Measurements from ENCODE around the gene F7.

Gene F7

DNA sequence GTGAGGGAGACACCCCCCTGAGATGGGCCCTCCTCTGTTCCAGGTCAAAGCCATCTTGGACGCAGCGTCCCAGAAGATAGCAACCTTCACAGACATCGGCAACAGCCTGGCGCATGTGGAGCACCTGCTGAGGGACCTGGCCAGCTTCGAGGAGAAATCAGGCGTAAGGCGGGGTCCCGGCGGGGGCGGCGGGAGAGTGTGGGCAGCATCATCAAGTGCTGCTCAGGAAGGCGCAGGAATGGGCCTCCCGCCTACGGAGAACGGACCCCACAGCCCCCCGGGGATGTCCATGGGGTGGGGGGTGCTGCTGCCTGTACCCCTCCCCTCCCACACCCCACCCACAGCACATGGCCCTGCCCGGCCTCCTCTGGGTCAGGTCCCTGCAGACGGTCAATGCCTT is 31.2 kb upstream of the F7 start:
- no peaks in the 10 kb centered on the region for H3K79me2 ChIP-seq (ENCODE audit: low read length)
- H4K20me1 ChIP-seq (ENCODE audit: insufficient read depth, low read length) = no peaks in the 10 kb centered on the region
- H3K4me1 ChIP-seq (ENCODE audit: low read length) = peaks cover 11% of the 10 kb centered on the region
- no peak overlapping the region for H3K27ac ChIP-seq (ENCODE audit: low read length)
- TF ChIP-seq EZH2phosphoT487 (IDR thresholded peaks at IDR 0.05; ENCODE audit: low read depth) = no peak
- TF ChIP-seq, protein P1, sequence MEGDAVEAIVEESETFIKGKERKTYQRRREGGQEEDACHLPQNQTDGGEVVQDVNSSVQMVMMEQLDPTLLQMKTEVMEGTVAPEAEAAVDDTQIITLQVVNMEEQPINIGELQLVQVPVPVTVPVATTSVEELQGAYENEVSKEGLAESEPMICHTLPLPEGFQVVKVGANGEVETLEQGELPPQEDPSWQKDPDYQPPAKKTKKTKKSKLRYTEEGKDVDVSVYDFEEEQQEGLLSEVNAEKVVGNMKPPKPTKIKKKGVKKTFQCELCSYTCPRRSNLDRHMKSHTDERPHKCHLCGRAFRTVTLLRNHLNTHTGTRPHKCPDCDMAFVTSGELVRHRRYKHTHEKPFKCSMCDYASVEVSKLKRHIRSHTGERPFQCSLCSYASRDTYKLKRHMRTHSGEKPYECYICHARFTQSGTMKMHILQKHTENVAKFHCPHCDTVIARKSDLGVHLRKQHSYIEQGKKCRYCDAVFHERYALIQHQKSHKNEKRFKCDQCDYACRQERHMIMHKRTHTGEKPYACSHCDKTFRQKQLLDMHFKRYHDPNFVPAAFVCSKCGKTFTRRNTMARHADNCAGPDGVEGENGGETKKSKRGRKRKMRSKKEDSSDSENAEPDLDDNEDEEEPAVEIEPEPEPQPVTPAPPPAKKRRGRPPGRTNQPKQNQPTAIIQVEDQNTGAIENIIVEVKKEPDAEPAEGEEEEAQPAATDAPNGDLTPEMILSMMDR (IDR thresholded peaks at IDR 0.05; ENCODE audit: low read depth, low read length) = no peak
- no peak overlapping the region for H2AFZ ChIP-seq (ENCODE audit: low read depth, low read length)
- no peaks in the 10 kb centered on the region for H3K36me3 ChIP-seq (replicated peaks; ENCODE audit: low read depth, low read length)
- no peak overlapping the region for H3K4me3 ChIP-seq (ENCODE audit: low read length)
- H3K4me2 ChIP-seq (ENCODE audit: low read length) = no peak overlapping the region
- H3K27me3 ChIP-seq (ENCODE audit: low read depth, low read length) = peaks cover 5% of the 10 kb centered on the region
- no peak overlapping the region for H3K9ac ChIP-seq (ENCODE audit: low read length)
- no peaks in the 10 kb centered on the region for H3K9me3 ChIP-seq (ENCODE audit: insufficient read depth, low read length)

DNA sequence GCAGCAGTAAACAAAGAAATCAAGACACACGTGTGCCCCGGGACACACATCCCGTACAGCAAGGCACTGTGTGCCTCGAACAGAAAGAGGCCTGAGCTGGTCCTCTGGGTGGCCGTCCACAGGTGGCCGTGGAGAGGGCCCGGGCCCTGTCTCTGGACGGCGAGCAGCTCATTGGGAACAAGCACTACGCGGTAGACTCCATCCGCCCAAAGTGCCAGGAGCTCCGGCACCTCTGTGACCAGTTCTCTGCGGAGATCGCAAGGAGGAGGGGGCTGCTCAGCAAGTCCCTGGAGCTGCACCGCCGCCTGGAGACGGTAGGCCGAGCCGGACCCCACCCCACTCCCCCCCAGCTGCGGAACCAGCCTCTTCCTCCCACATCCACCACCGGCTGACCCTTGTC is 30.7 kb upstream of the F7 start:
- Histone ChIP-seq H3K79me2 (ENCODE audit: low read length) (no peaks in the 10 kb centered on the region), H3K27ac (ENCODE audit: low read length) (no peak overlapping the region), H3K9ac (ENCODE audit: low read length) (no peak overlapping the region), H3K4me2 (ENCODE audit: low read length) (no peak overlapping the region), H3K36me3 (replicated peaks; ENCODE audit: low read depth, low read length) (no peaks in the 10 kb centered on the region), H3K27me3 (ENCODE audit: low read depth, low read length) (peaks cover 5% of the 10 kb centered on the region), H2AFZ (ENCODE audit: low read depth, low read length) (no peak overlapping the region), H4K20me1 (ENCODE audit: insufficient read depth, low read length) (no peaks in the 10 kb centered on the region), H3K9me3 (ENCODE audit: insufficient read depth, low read length) (no peaks in the 10 kb centered on the region), H3K4me1 (ENCODE audit: low read length) (peaks cover 11% of the 10 kb centered on the region), H3K4me3 (ENCODE audit: low read length) (no peak overlapping the region)
- no peak for TF ChIP-seq EZH2phosphoT487 (IDR thresholded peaks at IDR 0.05; ENCODE audit: low read depth)
- TF ChIP-seq, protein P1 (IDR thresholded peaks at IDR 0.05; ENCODE audit: low read depth, low read length) = no peak

DNA sequence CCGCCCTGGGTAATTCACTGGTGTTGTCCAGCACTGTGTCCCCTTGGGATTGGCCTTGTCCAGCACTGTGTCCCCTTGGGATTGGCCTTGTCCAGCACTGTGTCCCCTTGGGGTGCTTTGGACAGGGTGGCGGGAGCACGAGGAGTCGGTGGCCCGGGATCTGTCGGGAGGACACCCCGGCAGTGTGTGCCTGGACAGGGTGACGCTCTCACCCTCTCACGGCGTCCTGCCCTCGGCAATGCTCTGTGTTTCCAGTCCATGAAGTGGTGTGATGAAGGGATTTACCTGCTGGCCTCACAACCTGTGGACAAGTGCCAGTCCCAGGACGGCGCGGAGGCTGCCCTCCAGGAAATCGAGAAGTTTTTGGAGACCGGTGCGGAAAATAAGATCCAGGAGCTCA is 29.9 kb upstream of the F7 start:
- Histone ChIP-seq H3K4me2 (ENCODE audit: low read length) (no peak overlapping the region), H3K9me3 (ENCODE audit: insufficient read depth, low read length) (no peaks in the 10 kb centered on the region), H3K79me2 (ENCODE audit: low read length) (no peaks in the 10 kb centered on the region), H3K4me1 (ENCODE audit: low read length) (peaks cover 7% of the 10 kb centered on the region), H3K27me3 (ENCODE audit: low read depth, low read length) (peaks cover 5% of the 10 kb centered on the region), H3K4me3 (ENCODE audit: low read length) (no peak overlapping the region), H3K36me3 (replicated peaks; ENCODE audit: low read depth, low read length) (no peaks in the 10 kb centered on the region), H3K9ac (ENCODE audit: low read length) (no peak overlapping the region), H3K27ac (ENCODE audit: low read length) (no peak overlapping the region), H2AFZ (ENCODE audit: low read depth, low read length) (no peak overlapping the region), H4K20me1 (ENCODE audit: insufficient read depth, low read length) (no peaks in the 10 kb centered on the region)
- TF ChIP-seq EZH2phosphoT487 (IDR thresholded peaks at IDR 0.05; ENCODE audit: low read depth) = no peak
- TF ChIP-seq, protein P1 (IDR thresholded peaks at IDR 0.05; ENCODE audit: low read depth, low read length) = no peak

DNA sequence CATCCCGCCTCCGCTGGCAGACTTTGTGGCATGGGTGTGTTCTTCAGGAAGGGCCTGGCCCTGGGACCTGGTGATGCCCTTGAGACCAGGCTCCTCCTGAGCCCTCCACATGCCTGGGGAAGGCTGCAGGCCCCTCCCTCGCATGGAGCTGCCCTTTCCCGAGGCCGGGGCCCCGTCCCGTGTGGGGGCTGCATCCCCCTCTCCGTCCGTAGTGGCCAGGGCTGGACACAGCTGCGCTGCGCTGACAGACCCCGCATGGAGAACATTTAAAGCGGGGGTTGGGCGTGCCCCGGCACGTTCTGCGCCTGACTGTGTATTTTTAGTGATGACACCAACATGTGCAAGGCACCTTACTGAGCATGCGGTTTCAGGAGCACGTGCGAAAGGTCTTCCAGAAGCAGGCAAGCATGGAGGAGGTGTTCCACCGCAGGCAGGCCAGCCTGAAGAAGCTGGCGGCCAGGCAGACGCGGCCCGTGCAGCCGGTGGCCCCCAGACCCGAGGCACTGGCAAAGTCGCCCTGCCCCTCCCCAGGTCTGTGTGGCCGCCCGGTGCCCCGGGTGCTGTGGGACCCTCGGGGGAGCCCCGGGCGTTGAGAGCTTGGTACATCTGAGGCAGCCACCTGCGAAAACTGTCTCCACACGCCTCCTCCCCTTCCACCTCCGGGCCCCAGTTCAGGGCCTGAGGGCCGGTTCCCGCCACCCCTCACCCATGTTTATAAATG is 28.8 kb upstream of the F7 start:
- H3K9ac ChIP-seq (ENCODE audit: low read length) = no peak overlapping the region
- no peaks in the 10 kb centered on the region for H3K4me1 ChIP-seq (ENCODE audit: low read length)
- H3K79me2 ChIP-seq (ENCODE audit: low read length) = no peaks in the 10 kb centered on the region
- H4K20me1 ChIP-seq (ENCODE audit: insufficient read depth, low read length) = no peaks in the 10 kb centered on the region
- H3K4me2 ChIP-seq (ENCODE audit: low read length) = no peak overlapping the region
- H2AFZ ChIP-seq (ENCODE audit: low read depth, low read length) = no peak overlapping the region
- H3K36me3 ChIP-seq (replicated peaks; ENCODE audit: low read depth, low read length) = no peaks in the 10 kb centered on the region
- no peak overlapping the region for H3K4me3 ChIP-seq (ENCODE audit: low read length)
- no peaks in the 10 kb centered on the region for H3K9me3 ChIP-seq (ENCODE audit: insufficient read depth, low read length)
- H3K27me3 ChIP-seq (ENCODE audit: low read depth, low read length) = peaks cover 5% of the 10 kb centered on the region
- H3K27ac ChIP-seq (ENCODE audit: low read length) = no peak overlapping the region
- TF ChIP-seq, protein P1 (IDR thresholded peaks at IDR 0.05; ENCODE audit: low read depth, low read length) = no peak
- TF ChIP-seq EZH2phosphoT487 (IDR thresholded peaks at IDR 0.05; ENCODE audit: low read depth) = no peak
